Measurements from ENCODE around the gene PNPLA7. TPM values are rescaled to one million over a fixed set of nuclear protein-coding genes. Genes with fewer than 3 reads are reported as not detected.

PNPLA7 gene
- total and polyA plus RNA-seq, 2 of the 13 experiments (the other 11 are each of a cell fraction or from before 2014, with no cell fraction given) = 0.42 to 1.5 TPM

GRCh38 chr9:137493364-137494103 is 56.7 kb downstream of the PNPLA7 start:
- Histone ChIP-seq H3K4me3 (replicated peaks in 1 of 3; ENCODE audit: insufficient read depth in 1 of 3, low read depth in 2 of 3, low read length in 3 of 3) (no peak overlapping the region), H2AFZ (ENCODE audit: low read length) (no peak overlapping the region), H3K9ac (ENCODE audit: insufficient read depth, low read depth, low read length) (no peak overlapping the region), H3K36me3 (replicated peaks in 1 of 2; ENCODE audit: control insufficient read depth in 1 of 2, insufficient read depth in 2 of 2, low read length in 2 of 2) (no peaks in the 10 kb centered on the region), H3K27me3 (ENCODE audit: control insufficient read depth in 1 of 2, insufficient read depth in 2 of 2, low read length in 2 of 2) (peaks cover 2 to 17% of the 10 kb centered on the region in 2 experiments; a peak in 4 of 5 replicates), H3K9me3 (ENCODE audit: low read length) (no peaks in the 10 kb centered on the region), H4K20me1 (ENCODE audit: insufficient read depth, low read length) (no peaks in the 10 kb centered on the region), H3K27ac (ENCODE audit: extremely low read length, insufficient read depth, low read length) (no peak overlapping the region), H3K4me1 (ENCODE audit: insufficient read depth, low read length) (peaks cover 8% of the 10 kb centered on the region), H3K4me2 (ENCODE audit: low read depth, low read length) (no peak overlapping the region), H3K79me2 (ENCODE audit: insufficient read depth, low read length) (no peaks in the 10 kb centered on the region)
- intact Hi-C loops (cut with micrococcal nuclease; ENCODE audit: unreplicated experiment) (no loop called here), in situ Hi-C loops (cut with HindIII; ENCODE audit: extremely low pct_ligation_motif_present, low pct_unique_long_range_greater_than_20kb) (no loop called here)
- POLR2A ChIA-PET = no interaction called here
- DNase-seq (ENCODE audit: low spot score) = no peak
- ATAC-seq = no peak
- WGBS (ENCODE audit: low lambda C conversion rate) = 71% methylated on average over 15 of the region's 16 CpGs
- no TSS peak for BruUV-seq (replicated peaks)
- CTCF ChIA-PET (ENCODE audit: low intra/inter-chr PET ratio, low total read pairs) = no interaction called here
- FAIRE-seq = no peak
- TF ChIP-seq ZNF790 (CRISPR knock-in tag; IDR thresholded peaks at IDR 0.05; ENCODE audit: borderline replicate concordance) (no peak), SRSF9 (IDR thresholded peaks at IDR 0.05; ENCODE audit: borderline replicate concordance, insufficient read depth, low read depth, low read length, poor library complexity, severe bottlenecking) (no peak), ATM (IDR thresholded peaks at IDR 0.05; ENCODE audit: borderline replicate concordance) (no peak), GATA4 (IDR thresholded peaks at IDR 0.05; ENCODE audit: borderline replicate concordance, low read depth) (no peak), ZNF781 (CRISPR knock-in tag; IDR thresholded peaks at IDR 0.05; ENCODE audit: borderline replicate concordance, not compliant biosample characterization) (no peak), ZNF674 (CRISPR knock-in tag; IDR thresholded peaks at IDR 0.05; ENCODE audit: low read depth) (no peak)

Data from HepG2 (cell line).